ENCODE results near the gene DNAJC27.
"Not testable (repeated sequence)": the region's sequence is repeated elsewhere in the genome, so short reads cannot be mapped to it uniquely, and the experiment has no call there.

DNA sequence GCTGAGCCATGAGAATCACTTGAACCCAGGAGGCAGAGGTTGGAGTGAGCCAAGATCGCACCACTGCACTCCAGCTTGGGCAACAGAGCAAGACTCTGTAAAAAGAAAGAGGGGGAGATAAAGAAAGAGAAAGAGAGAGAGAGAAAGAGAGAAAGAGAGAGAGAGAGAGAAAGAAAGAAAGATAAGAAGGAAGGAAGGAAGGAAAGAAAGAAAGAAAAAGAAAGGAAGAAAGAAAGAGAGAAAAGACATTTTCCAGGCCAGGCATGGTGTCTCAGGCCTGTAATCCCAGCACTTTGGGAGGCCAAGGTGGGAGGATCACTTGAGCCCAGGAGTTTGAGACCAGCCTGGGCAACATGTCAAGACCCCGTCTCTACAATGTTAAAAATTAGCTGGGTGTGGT, 39.6 kb upstream of the DNAJC27 start:
- TF ChIP-seq EP300, CTCF, POLR2A, POLR2AphosphoS5 (IDR thresholded peaks at IDR 0.05): not testable (repeated sequence)
